GM11168 (cell line): ENCODE results near the gene GOLGA8T.
"Not testable (repeated sequence)": the region's sequence is repeated elsewhere in the genome, so short reads cannot be mapped to it uniquely, and the experiment has no call there.

Source experiments
- in situ Hi-C: fragments of 300-500 bp; cut with MboI; formaldehyde crosslinking; loops from one replicate; pipeline ENCODE4 v1.12.0; 2022; ENCODE audit warnings: low sequenced_read_pairs; ENCODE audit not compliant: unreplicated experiment

Gene GOLGA8T, protein sequence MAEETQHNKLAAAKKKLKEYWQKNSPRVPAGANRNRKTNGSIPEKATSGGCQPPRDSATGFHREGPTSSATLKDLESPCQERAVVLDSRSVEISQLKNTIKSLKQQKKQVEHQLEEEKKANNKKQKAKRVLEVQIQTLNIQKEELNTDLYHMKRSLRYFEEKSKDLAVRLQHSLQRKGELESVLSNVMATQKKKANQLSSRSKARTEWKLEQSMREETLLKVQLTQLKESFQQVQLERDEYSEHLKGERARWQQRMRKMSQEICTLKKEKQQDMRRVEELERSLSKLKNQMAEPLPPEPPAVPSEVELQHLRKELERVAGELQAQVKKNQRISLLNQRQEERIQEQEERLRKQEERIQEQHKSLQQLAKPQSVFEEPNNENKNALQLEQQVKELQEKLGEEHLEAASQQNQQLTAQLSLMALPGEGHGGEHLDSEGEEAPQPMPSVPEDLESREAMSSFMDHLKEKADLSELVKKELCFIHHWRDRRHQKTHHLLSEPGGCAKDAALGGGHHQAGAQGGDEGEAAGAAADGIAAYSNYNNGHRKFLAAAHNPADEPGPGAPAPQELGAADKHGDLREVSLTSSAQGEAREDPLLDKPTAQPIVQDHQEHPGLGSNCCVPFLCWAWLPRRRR

GRCh38 chr15:30134751-30135150 is at the start of gene GOLGA8T:
Gene GOLGA8T, plus strand, starts transcription at chr15:30135051. Its CDS starts 98 bp downstream, at chr15:30135149.
- in situ Hi-C loops: not testable (repeated sequence)

DNA sequence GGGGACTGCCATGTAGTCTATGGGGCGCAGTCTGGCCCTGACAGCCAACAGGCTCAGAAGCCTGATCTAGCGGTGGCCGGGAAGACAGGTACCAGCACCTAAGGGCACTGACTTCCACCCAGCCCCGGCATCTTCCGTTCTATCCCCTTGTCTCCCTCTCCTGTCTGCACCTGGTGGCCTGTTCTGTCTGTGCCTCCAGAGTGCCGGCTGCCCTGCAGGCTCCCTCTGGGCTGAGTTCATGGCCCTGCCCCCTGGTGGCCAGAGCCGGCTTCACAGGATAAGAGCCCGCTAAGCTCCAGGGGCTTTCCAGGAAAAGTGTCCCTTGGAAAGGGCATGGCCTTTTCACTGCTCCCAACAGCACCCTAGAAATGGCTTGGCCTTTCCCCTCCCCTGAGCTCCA is 37.0 kb upstream of the GOLGA8T start:
- in situ Hi-C loops: not testable (repeated sequence)

- in situ Hi-C loops: not testable (repeated sequence)
These were observed 32.0 kb upstream of the GOLGA8T start for GRCh38 chr15:30102890-30103289.

GRCh38 chr15:30103941-30104507 is 30.8 kb upstream of the GOLGA8T start:
- in situ Hi-C loops: not testable (repeated sequence)

GRCh38 chr15:30110591-30110990 is 24.3 kb upstream of the GOLGA8T start:
- in situ Hi-C loops: not testable (repeated sequence)

DNA sequence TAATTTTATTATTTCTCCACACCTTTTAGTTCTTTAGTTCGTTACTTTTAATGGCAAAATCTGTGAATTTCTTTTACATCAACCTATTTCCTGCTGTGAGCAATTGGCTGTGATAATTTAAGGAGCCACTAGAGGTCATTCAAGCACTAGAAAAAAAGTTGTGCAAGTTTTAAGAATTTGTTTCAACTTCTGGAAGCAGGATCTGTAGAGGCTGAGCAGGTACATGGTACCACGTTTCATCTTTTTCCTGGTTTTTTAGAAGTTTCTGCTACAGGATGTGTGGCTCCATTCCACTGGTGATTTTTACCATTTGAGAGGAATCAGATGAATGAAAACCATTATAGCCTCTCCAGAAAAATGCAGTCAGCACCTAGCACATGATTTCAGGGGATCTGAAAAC is 4.8 kb upstream of the GOLGA8T start:
- in situ Hi-C loops: not testable (repeated sequence)

DNA sequence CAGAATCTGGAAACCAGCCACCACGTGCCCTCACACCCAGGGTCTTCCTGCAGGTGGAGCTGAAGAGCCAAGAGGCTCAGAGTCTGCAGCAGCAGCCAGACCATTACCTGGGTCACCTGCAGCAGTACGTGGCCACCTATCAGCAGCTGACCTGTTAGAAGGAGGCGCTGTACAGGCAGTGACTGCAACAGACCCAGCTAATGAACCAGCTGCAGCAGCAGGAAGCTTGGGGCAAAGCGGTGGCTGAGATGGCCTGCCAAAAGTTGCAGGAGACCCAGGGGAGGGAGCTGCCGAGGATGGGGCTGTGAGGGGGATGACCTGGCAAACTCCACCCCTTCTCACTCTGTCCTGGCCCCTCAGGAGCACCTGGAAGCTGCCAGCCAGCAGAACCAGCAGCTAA is 8.4 kb downstream of the GOLGA8T start:
- in situ Hi-C loops: not testable (repeated sequence)

DNA sequence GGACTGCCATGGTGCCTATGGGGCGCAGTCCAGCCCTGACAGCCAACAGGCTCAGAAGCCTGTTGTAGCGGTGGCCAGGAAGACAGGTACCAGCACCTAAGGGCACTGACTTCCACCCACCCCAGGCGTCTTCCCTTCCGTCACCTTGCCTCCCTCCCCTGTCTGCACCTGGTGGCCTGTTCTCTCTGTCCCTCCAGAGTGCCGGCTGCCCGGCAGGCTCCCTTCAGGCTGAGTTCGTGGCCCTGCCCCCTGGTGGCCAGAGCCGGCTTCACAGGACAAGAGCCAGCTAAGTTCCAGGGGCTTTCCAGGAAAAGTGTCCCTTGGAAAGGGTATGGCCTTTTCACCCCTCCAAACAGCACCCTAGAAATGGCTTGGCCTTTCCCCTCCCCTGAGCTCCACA is 15.0 kb downstream of the GOLGA8T start:
- in situ Hi-C loops: not testable (repeated sequence)

GRCh38 chr15:30162479-30163357 is 27.9 kb downstream of the GOLGA8T start:
- in situ Hi-C loops: not testable (repeated sequence)

DNA sequence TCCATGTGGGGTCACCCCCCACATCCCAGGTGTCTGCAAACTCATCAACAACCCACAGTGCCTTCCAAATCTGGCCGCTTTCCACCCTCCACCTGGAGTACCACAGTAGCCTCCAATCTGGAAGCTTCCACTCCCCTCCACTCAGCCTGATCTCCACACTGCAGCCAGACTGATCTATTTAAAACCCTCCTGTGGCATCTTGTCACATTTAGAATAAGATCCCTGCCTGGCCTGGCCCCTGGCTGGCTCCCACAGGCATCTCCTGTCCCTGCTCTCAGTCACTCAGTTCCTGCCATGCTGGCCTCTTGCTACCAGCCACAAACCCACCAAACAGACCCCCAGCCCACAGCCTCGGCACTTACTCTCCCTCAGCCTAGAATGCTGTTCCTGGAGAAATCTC is 28.9 kb downstream of the GOLGA8T start:
- in situ Hi-C loops: not testable (repeated sequence)

GRCh38 chr15:30164257-30164656 is 29.4 kb downstream of the GOLGA8T start:
- in situ Hi-C loops: not testable (repeated sequence)

- in situ Hi-C loops: not testable (repeated sequence)
These were observed 32.6 kb downstream of the GOLGA8T start for GRCh38 chr15:30167403-30167802.

GRCh38 chr15:30167886-30168285 is 33.0 kb downstream of the GOLGA8T start:
- in situ Hi-C loops: not testable (repeated sequence)

DNA sequence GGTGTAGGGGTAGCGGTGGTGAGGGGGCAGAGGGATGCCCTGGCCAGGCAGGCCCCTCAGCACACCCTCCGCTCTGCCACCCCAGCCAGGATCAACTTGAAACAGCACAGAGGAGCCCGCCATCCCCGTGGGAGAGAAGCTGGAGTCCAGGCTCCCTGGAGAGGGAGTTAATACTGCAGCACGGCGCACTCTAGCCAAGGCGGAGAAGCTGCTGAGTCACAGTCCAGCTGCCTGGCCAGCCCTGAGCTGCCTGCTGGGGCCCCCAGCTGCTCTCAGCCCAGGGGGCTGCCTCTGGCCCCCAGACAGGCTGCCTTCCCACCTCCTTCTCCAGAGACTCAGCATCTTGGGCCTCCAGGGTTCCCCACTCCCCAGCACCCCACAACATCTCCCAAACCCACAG is 36.6 kb downstream of the GOLGA8T start:
- in situ Hi-C loops: not testable (repeated sequence)

DNA sequence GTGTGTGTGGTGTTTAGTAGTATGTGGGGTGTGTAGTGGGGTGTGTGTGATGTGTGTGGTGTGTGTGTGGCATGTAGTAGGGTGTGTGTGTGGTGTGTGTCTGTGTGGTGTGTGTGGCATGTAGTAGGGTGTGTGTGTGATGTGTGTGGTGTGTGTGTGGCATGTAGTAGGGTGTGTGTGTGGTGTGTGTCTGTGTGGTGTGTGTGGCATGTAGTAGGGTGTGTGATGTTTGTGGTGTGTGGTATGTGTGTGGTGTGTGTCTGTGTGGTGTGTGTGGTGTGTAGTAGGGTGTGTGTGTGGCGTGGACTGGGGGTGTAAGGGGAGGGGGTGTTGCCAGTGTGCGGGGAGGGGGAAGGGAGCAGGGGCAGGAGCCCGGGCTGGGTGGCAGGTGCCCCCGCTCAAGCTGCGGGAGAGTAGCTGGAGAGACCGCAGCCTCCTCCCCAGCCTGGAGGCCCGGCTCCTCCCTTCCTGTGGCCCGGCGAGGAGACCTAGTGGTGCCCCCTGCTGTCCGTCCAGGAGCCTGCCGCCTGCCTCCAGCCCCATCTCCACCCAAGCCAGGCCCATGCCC is 38.3 kb downstream of the GOLGA8T start:
- in situ Hi-C loops: not testable (repeated sequence)

- in situ Hi-C loops: not testable (repeated sequence)
These were observed 40.4 kb downstream of the GOLGA8T start for GRCh38 chr15:30175291-30175690.

- in situ Hi-C loops: not testable (repeated sequence)
These were observed 41.8 kb downstream of the GOLGA8T start for GRCh38 chr15:30176613-30177012.

DNA sequence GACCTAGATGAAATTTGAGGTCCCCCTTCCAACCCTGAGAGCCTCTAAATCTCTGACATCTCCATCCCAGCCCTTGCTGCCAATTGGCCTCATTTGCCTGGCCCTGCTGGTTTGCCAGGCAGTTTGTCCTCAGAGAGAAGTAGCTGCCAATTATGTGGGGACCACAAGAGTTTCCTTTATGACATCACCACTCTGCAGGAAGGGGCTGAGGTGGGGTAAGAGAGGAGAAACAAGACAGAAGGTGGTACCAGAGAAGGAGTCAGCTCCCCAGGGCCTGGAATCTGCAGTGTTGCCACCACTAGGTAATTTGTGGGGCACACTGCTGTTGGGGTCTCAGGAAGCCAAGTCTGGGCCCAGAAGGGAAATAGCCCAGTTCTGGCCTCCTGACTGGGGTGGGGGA is 45.0 kb downstream of the GOLGA8T start:
- in situ Hi-C loops: not testable (repeated sequence)

DNA sequence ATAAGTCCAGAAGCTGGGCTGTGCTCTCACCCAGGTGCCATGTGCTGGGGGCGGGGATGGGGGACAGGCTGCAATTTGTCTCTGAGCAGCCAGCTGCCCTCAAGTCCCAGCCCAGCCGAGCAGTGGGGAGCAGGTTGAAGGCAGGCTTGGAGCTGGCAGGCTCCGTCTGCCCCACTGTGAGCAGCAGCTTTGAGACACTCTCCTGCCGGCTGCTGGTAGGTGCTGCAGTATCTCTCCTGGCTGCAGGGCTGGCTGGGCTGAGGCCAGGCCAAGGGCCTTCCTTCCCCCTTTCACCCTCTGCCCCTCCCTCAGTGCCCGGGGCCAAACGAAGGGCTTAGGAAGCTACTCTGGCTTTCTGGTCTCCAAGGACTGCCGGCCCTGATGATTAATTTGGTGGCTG is 50.6 kb downstream of the GOLGA8T start:
- in situ Hi-C loops: not testable (repeated sequence)

GRCh38 chr15:30187429-30187828 is 52.6 kb downstream of the GOLGA8T start:
- in situ Hi-C loops: not testable (repeated sequence)
